Measurements from ENCODE around the gene CRADD.

The CRADD gene

GRCh38 chr12:93807354-93807753 is 130.2 kb downstream of the CRADD start:
- no peak for DNase-seq (ENCODE audit: low read depth in 2 of 2)

- no peak for DNase-seq (ENCODE audit: low read depth in 2 of 2)
These were observed 131.2 kb downstream of the CRADD start for GRCh38 chr12:93808169-93808899.

GRCh38 chr12:93812626-93813025 is 135.5 kb downstream of the CRADD start:
- DNase-seq (ENCODE audit: low read depth in 2 of 2), result no peak

GRCh38 chr12:93813186-93813585 is 136.0 kb downstream of the CRADD start:
- no peak for DNase-seq (ENCODE audit: low read depth in 2 of 2)

- DNase-seq (ENCODE audit: low read depth in 2 of 2), result no peak
These were observed 137.0 kb downstream of the CRADD start for GRCh38 chr12:93813972-93814821.

- no peak for DNase-seq (ENCODE audit: low read depth in 2 of 2)
These were observed 141.4 kb downstream of the CRADD start for GRCh38 chr12:93818488-93819049.

GRCh38 chr12:93819050-93819491 is 141.9 kb downstream of the CRADD start:
- no peak for DNase-seq (ENCODE audit: low read depth in 2 of 2)

GRCh38 chr12:93823616-93824391 is 146.6 kb downstream of the CRADD start:
- no peak for DNase-seq (ENCODE audit: low read depth in 2 of 2)

- DNase-seq (ENCODE audit: low read depth in 2 of 2), result no peak
These were observed 147.6 kb downstream of the CRADD start for GRCh38 chr12:93824514-93825500.

GRCh38 chr12:93825501-93825888 is 148.3 kb downstream of the CRADD start:
- no peak for DNase-seq (ENCODE audit: low read depth in 2 of 2)

- no peak for DNase-seq (ENCODE audit: low read depth in 2 of 2)
These were observed 148.9 kb downstream of the CRADD start for GRCh38 chr12:93825931-93826555.

- DNase-seq (ENCODE audit: low read depth in 2 of 2), result no peak
These were observed 150.0 kb downstream of the CRADD start for GRCh38 chr12:93827179-93827578.

GRCh38 chr12:93827669-93828068 is 150.5 kb downstream of the CRADD start:
- DNase-seq (ENCODE audit: low read depth in 2 of 2), result no peak

- DNase-seq (ENCODE audit: low read depth in 2 of 2), result no peak
These were observed 151.8 kb downstream of the CRADD start for GRCh38 chr12:93829016-93829415.

GRCh38 chr12:93831374-93831773 is 154.2 kb downstream of the CRADD start:
- no peak for DNase-seq (ENCODE audit: low read depth in 2 of 2)

- no peak for DNase-seq (ENCODE audit: low read depth in 2 of 2)
These were observed 155.0 kb downstream of the CRADD start for GRCh38 chr12:93832131-93832530.

- DNase-seq (ENCODE audit: low read depth in 2 of 2), result no peak
These were observed 156.8 kb downstream of the CRADD start for GRCh38 chr12:93833946-93834345.

- no peak for DNase-seq (ENCODE audit: low read depth in 2 of 2)
These were observed 159.6 kb downstream of the CRADD start for GRCh38 chr12:93836620-93837260.

- DNase-seq (ENCODE audit: low read depth in 2 of 2), result no peak
These were observed 161.0 kb downstream of the CRADD start for GRCh38 chr12:93838193-93838592.

GRCh38 chr12:93839064-93839463 is 161.9 kb downstream of the CRADD start:
- DNase-seq (ENCODE audit: low read depth in 2 of 2), result no peak

Measured in stimulated activated CD4-positive, alpha-beta T cell treated with anti-CD3 and anti-CD28 coated beads, Interleukin-15, amount 100 ng/mL, for 48 hours (primary cell).